Retina (tissue), 1 donor: ENCODE measurements around the gene FBXL15.

Source experiments
- DNase-seq: peaks from one replicate; pipeline ENCODE4 v3.0.0-alpha.2; 2016

The FBXL15 gene

GRCh38 chr10:102457591-102458150, 37.0 kb downstream of the FBXL15 start:
- DNase-seq, result no peak

- DNase-seq, result no peak
These were observed 38.0 kb downstream of the FBXL15 start for GRCh38 chr10:102458656-102459055.

DNA sequence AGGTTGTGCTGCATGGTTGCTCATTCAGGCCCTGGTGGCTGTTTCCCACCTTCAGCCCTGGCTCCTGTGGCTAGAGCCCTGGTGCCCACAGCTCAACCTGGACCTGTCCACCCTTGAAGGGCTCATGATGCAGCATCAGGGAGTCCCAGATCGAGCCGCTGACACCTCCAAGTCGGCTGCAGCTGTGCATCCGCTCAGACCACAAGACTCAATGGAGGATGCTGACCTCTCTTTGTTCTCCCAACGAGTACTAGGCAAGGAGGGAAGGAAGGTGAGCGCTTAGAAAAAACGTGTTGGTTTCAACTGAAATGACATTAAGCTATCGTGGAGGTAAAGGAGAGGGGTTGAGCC, 40.2 kb downstream of the FBXL15 start:
- no peak for DNase-seq

DNA sequence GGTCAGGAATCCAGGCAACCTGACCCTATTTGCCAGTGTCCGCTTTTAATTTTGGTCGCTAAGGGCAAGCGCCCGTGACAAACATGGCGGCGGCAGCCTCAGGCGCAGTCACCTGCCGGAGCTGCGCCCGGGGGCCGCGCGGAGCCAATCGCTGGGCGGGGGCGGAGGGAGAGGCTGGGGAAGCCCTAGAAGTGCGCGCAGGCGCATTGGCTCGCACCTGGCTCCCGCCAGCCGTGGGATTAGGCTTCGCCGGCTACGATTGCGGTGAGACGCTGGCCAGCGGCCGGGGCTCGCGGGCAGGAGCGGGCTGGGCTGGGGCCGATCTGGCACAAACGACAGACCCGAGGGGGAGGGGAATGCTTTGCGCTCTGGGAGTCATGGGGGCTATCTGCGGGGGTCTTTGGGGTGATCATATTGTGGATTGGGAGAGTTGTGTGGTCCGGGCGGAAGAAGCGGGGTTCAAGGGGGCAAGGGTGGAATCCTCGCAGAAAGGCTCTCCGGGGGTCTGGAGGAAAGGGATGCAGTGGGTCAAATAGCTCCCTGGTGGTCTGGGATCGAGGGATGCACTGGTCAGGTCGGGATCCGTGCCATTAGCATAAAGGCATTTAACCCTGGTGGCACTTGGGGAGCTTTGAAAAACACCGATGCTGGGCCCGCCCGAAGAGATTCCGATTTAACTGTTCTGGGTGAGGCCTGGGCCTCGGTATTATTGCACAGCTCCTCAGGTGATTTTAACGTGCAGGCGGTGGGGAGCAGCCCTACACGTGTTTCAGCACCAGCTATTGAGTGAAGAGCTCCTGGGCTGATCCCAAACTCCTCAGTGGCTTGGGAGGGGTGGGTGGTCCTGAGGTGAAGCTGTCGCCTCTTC, 40.8 kb downstream of the FBXL15 start:
- peak; percentile 93 for DNase-seq

- no peak for DNase-seq
These were observed 41.9 kb downstream of the FBXL15 start for GRCh38 chr10:102462512-102463054.

DNA sequence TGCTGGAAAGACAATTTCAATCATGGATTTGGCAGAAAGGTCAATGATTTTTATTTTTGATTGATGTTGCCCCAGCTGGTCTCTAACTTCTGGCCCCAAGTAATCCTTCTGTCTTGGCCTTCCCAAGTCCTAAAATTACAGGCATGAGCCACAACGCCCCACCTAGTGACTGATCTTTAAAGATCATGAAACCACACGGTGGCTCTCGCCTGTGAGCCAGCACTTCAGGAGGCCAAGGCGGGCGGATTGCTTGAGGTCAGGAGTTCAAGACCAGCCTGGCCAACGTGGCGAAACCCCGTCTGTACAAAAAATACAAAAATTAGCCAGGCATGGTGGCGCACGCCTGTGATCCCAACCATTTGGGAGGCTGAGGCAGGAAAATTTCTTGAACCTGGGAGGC, 43.3 kb downstream of the FBXL15 start:
- no peak for DNase-seq

DNA sequence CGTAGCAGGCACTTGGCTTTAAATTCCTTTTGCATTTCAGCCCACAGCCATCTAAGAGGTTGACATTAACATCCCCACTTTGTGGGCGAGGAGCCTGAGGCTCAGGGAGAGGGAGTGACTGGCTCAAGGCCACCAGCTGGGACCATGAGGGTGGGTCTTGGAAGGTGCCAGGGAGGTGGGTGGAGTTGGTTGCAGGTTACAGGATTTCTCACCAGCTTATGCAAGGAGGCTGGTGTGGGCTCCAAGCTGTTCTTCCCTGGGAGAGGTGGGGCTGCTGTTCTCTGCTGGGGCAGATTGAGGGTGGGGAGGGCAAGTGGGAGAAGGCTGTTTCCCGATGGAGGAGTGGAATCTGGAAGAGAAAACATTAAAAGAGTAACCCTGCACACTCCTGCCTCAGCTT, 44.8 kb downstream of the FBXL15 start:
- no peak for DNase-seq

DNA sequence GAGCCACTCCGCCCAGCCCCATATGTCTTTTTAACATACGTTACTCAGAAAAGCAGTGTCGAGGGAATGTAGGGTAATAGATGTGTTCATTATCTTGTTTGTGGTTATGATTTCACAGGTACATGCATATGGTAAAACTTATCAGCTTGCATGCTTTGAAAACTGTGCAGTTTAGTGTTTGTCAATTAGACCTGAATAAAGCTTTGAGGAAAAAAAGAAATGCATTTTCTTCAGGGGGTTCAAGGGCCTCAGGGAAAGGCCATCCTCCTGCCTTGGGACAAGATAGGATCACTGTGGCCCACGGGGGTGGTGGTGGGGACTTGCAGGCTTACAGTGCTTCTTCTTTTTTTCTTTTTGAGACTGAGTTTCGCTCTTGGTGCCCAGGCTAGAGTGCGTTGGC, 46.7 kb downstream of the FBXL15 start:
- no peak for DNase-seq

DNA sequence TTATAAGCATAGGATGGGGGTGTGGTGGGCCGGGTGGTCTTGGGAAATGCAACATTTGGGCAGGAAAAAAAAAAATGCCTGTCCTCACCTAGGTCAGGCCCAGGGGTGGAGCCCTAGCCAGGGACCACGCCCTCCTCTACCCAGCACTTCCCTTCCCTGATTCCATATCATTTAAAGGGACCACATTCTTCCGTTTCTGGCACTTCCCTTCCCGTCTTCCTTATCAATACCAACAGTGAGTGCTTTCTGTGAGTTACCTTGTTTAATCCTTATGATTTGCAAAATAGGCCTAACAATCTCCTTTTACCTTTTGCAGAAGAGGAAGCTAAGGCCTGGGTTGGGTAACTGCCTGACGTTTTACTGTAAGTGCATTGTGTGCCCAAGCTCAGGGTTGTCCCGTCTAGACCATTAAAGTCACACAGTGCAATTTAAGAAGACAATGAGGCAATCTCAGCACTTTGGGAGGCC, 47.4 kb downstream of the FBXL15 start:
- no peak for DNase-seq

GRCh38 chr10:102468683-102469082, 48.0 kb downstream of the FBXL15 start:
- DNase-seq, result no peak

DNA sequence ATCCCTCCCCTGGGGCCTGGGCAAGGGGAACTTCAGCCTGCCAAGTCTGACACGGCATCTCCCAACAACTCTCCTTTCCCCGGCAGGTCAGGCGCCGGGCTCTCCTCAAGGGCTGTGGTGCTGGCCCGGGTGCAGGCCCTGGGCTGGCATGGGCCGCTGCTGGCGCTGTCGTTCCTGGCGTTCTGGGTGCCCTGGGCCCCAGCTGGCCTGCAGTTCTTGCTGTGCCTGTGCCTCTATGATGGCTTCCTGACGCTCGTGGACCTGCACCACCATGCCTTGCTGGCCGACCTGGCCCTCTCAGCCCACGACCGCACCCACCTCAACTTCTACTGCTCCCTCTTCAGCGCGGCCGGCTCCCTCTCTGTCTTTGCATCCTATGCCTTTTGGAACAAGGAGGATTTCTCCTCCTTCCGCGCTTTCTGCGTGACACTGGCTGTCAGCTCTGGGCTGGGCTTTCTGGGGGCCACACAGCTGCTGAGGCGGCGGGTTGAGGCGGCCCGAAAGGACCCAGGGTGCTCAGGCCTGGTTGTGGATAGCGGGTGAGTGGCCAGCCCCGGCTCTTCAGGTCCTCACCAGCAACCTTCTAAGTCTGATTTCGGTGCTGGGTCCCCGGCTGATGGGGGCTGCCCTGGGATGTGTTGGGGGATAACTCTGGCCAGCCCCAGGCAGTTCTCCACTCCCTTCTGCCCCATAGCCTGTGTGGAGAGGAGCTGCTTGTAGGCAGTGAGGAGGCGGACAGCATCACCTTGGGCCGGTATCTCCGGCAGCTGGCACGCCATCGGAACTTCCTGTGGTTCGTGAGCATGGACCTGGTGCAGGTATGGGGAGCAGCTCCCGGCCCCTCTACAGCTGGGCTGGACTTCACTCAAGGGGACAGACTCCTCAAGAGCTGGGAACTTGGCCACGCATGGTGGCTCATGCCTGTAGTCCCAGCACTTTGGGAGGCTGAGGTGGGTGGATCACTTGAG, 50.2 kb downstream of the FBXL15 start:
- no peak for DNase-seq
